Measurements from ENCODE around the gene BACH1. TPM values are rescaled to one million over a fixed set of nuclear protein-coding genes. Genes with fewer than 3 reads are reported as not detected.

Gene BACH1
- total RNA-seq, 1 donor from 2014 or later, result 93.1 TPM

DNA sequence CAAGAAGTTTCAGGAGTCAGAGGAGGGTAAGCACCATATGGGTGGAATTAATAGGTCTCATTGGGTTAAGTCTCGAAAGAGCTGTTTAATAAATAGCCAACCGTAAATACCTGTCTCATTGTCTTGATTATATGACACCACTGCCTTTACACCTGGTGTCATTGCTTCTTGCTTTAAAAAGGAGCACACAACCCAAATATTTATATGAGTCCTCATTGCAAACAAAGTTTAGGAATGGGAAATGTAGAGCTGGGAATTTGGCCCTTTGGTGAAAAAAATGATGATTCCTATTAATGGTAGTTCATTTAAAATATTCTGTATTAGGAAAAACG lies 2.1 kb downstream of the BACH1 start:
- no peaks in the 10 kb centered on the region for H3K27me3 ChIP-seq (ENCODE audit: insufficient read depth, low read length)
- Mint-ChIP-seq H3K27me3 (ENCODE audit: low read depth, unreplicated experiment) (no peaks in the 10 kb centered on the region), H3K36me3 (ENCODE audit: low read depth, unreplicated experiment) (peaks cover 2% of the 10 kb centered on the region), H3K27ac (ENCODE audit: unreplicated experiment) (peak overlapping the region; percentile 83), H3K9me3 (ENCODE audit: unreplicated experiment) (no peaks in the 10 kb centered on the region), H3K4me1 (ENCODE audit: low read depth, unreplicated experiment) (peaks cover 33% of the 10 kb centered on the region), H3K4me3 (ENCODE audit: unreplicated experiment) (peak overlapping the region; percentile 95)
- H3K79me2 ChIP-seq (ENCODE audit: insufficient read depth, low read length), result peaks cover 74% of the 10 kb centered on the region
- TF ChIP-seq CTCF (IDR thresholded peaks at IDR 0.05; ENCODE audit: insufficient read depth, low read depth, low read length) (no peak), EZH2 (IDR thresholded peaks at IDR 0.05; ENCODE audit: insufficient read depth, low read length) (no peak)
- H3K4me3 ChIP-seq (ENCODE audit: insufficient read depth, low read depth, low read length), result peak overlapping the region; percentile 96
- H3K36me3 ChIP-seq (ENCODE audit: insufficient read depth, low read length), result no peaks in the 10 kb centered on the region
- no peaks in the 10 kb centered on the region for H3K9me3 ChIP-seq (ENCODE audit: insufficient read depth, low read depth, low read length)
- DNase-seq (ENCODE audit: low read depth) (no peak), FAIRE-seq (no peak)
- peaks cover 58% of the 10 kb centered on the region for H4K20me1 ChIP-seq (ENCODE audit: insufficient read depth, low read length)
- H3K4me2 ChIP-seq (ENCODE audit: low read length), result peak overlapping the region; percentile 87
- H2AFZ ChIP-seq (ENCODE audit: low read depth, low read length), result no peak overlapping the region
- peak overlapping the region; percentile 98 for H3K27ac ChIP-seq (ENCODE audit: low read depth, low read length)
- peaks cover 28% of the 10 kb centered on the region for H3K4me1 ChIP-seq (ENCODE audit: insufficient read depth, low read length)
- H3K9ac ChIP-seq (ENCODE audit: low read length), result peak overlapping the region; percentile 97

- Histone ChIP-seq H4K20me1 (ENCODE audit: insufficient read depth, low read length) (peaks cover 66% of the 10 kb centered on the region), H3K27ac (ENCODE audit: low read depth, low read length) (peak overlapping the region; percentile 98), H3K9ac (ENCODE audit: low read length) (peak overlapping the region; percentile 97), H3K27me3 (ENCODE audit: insufficient read depth, low read length) (no peaks in the 10 kb centered on the region), H3K36me3 (ENCODE audit: insufficient read depth, low read length) (peaks cover 3% of the 10 kb centered on the region), H3K4me3 (ENCODE audit: insufficient read depth, low read depth, low read length) (peak overlapping the region; percentile 96), H3K4me1 (ENCODE audit: insufficient read depth, low read length) (peaks cover 31% of the 10 kb centered on the region), H3K79me2 (ENCODE audit: insufficient read depth, low read length) (peaks cover 83% of the 10 kb centered on the region), H3K4me2 (ENCODE audit: low read length) (peak overlapping the region; percentile 87), H3K9me3 (ENCODE audit: insufficient read depth, low read depth, low read length) (no peaks in the 10 kb centered on the region), H2AFZ (ENCODE audit: low read depth, low read length) (no peak overlapping the region)
- Mint-ChIP-seq H3K4me1 (ENCODE audit: low read depth, unreplicated experiment) (peaks cover 40% of the 10 kb centered on the region), H3K36me3 (ENCODE audit: low read depth, unreplicated experiment) (no peaks in the 10 kb centered on the region), H3K27ac (ENCODE audit: unreplicated experiment) (peak overlapping the region; percentile 20), H3K27me3 (ENCODE audit: low read depth, unreplicated experiment) (no peaks in the 10 kb centered on the region), H3K9me3 (ENCODE audit: unreplicated experiment) (no peaks in the 10 kb centered on the region), H3K4me3 (ENCODE audit: unreplicated experiment) (peak overlapping the region; percentile 95)
- TF ChIP-seq CTCF (IDR thresholded peaks at IDR 0.05; ENCODE audit: insufficient read depth, low read depth, low read length) (no peak), EZH2 (IDR thresholded peaks at IDR 0.05; ENCODE audit: insufficient read depth, low read length) (no peak)
- no peak for FAIRE-seq
- no peak for DNase-seq (ENCODE audit: low read depth)
Observed at GRCh38 chr21:29301691-29302090, 3.0 kb downstream of the BACH1 start.

DNA sequence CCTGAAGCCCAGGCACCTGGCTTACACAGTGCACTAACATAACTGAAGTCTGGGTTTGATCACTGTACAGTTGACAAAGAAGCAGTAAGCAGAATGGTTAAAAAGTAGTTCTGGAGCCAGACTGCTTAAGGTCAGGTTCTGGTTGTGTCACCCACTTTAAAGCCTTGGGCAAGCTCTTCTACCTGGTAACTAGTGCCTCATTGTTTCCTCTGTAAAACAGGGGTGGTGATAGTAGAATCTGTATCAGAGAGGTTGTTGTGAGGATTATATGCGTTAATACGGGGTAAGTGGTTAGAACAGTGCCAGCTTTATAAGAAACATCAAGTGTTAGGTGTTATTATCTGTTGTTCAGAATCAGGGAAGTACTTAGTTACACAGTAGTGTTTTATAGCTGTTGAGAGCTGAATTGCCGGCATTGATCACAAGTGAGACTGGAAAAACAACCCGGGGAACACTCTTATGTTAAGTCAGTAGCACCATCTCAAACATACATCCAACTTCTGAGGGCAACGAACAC lies 3.7 kb downstream of the BACH1 start:
- H3K9ac ChIP-seq (ENCODE audit: low read length), result peak overlapping the region; percentile 97

More for the DNA sequence above, 3.7 kb downstream of the BACH1 start:
- Histone ChIP-seq H3K79me2 (ENCODE audit: insufficient read depth, low read length) (peaks cover 88% of the 10 kb centered on the region), H4K20me1 (ENCODE audit: insufficient read depth, low read length) (peaks cover 72% of the 10 kb centered on the region), H3K9me3 (ENCODE audit: insufficient read depth, low read depth, low read length) (no peaks in the 10 kb centered on the region), H2AFZ (ENCODE audit: low read depth, low read length) (no peak overlapping the region), H3K4me2 (ENCODE audit: low read length) (peak overlapping the region; percentile 87), H3K4me3 (ENCODE audit: insufficient read depth, low read depth, low read length) (peak overlapping the region; percentile 96), H3K27me3 (ENCODE audit: insufficient read depth, low read length) (no peaks in the 10 kb centered on the region), H3K36me3 (ENCODE audit: insufficient read depth, low read length) (peaks cover 3% of the 10 kb centered on the region), H3K4me1 (ENCODE audit: insufficient read depth, low read length) (peaks cover 37% of the 10 kb centered on the region), H3K27ac (ENCODE audit: low read depth, low read length) (peak overlapping the region; percentile 98)
- Mint-ChIP-seq H3K4me3 (ENCODE audit: unreplicated experiment) (peak overlapping the region; percentile 95), H3K4me1 (ENCODE audit: low read depth, unreplicated experiment) (peaks cover 44% of the 10 kb centered on the region), H3K36me3 (ENCODE audit: low read depth, unreplicated experiment) (no peaks in the 10 kb centered on the region), H3K9me3 (ENCODE audit: unreplicated experiment) (no peaks in the 10 kb centered on the region), H3K27ac (ENCODE audit: unreplicated experiment) (peak overlapping the region; percentile 4), H3K27me3 (ENCODE audit: low read depth, unreplicated experiment) (no peaks in the 10 kb centered on the region)
- no peak for DNase-seq (ENCODE audit: low read depth)
- no peak for FAIRE-seq
- TF ChIP-seq CTCF (IDR thresholded peaks at IDR 0.05; ENCODE audit: insufficient read depth, low read depth, low read length), result no peak
- no peak for TF ChIP-seq EZH2 (IDR thresholded peaks at IDR 0.05; ENCODE audit: insufficient read depth, low read length)

Data from astrocyte (in vitro differentiated cells and primary cell).